ENCODE results near the gene P2RX1. TPM values are rescaled to one million over a fixed set of nuclear protein-coding genes. Genes with fewer than 3 reads are reported as not detected.

P2RX1 gene
- polyA plus RNA-seq, 2 of the 4 experiments (the other 2 are of a cell fraction) = 0.05 to 0.13 TPM

GRCh38 chr17:3903051-3903825, 13.0 kb downstream of the P2RX1 start:
- WGBS (ENCODE audit: missing lambda C conversion rate) = 73% methylated on average over 21 of the region's 25 CpGs
- CTCF ChIA-PET = interaction anchor here (0.6 to 16.6 kb wide), 9 partner anchors 9 to 168 kb away, joined by 3 to 256 read pairs (median 4); partner anchors contain the start of genes NCBP3 and P2RX1
- ATAC-seq (no peak), DNase-seq (ENCODE audit: low read depth in 1 of 2, low spot score in 1 of 2) (no peak), FAIRE-seq (no peak)
- Histone ChIP-seq H3K4me2 (no peak overlapping the region), H3K4me1 (peaks cover 7% of the 10 kb centered on the region; the same call in 2 of the 3 replicates), H3K9me3 (no peaks in the 10 kb centered on the region), H3K4me3 (no peak overlapping the region), H3K27ac (no peak overlapping the region)
- POLR2A ChIA-PET = no interaction called here
- TF ChIP-seq CBX8 (IDR thresholded peaks at IDR 0.05) (no peak), REST (IDR thresholded peaks at IDR 0.05) (no peak), SMC3 (IDR thresholded peaks at IDR 0.05) (no peak), RARB (CRISPR knock-in tag; IDR thresholded peaks at IDR 0.05) (no peak), RFX5 (IDR thresholded peaks at IDR 0.05) (no peak), FOSB (CRISPR knock-in tag; IDR thresholded peaks at IDR 0.05) (no peak), HMGXB4 (CRISPR knock-in tag; IDR thresholded peaks at IDR 0.05; ENCODE audit: borderline replicate concordance) (no peak), HOXB5 (CRISPR knock-in tag; IDR thresholded peaks at IDR 0.05) (no peak), BCL3 (IDR thresholded peaks at IDR 0.05) (no peak), ZFP36 (IDR thresholded peaks at IDR 0.05; ENCODE audit: borderline replicate concordance, partially characterized antibody) (no peak), JUNB (IDR thresholded peaks at IDR 0.05) (no peak), POLR2AphosphoS2 (conservative IDR thresholded peaks at IDR 0.05; ENCODE audit: low read length) (no peak), MAX (IDR thresholded peaks at IDR 0.05) (no peak), NFE2L2 (conservative IDR thresholded peaks at IDR 0.05; ENCODE audit: low read length) (no peak), KDM1A (IDR thresholded peaks at IDR 0.05; ENCODE audit: low read depth) (no peak), JUN (IDR thresholded peaks at IDR 0.05) (no peak), ZNF302 (CRISPR knock-in tag; IDR thresholded peaks at IDR 0.05) (no peak), ATOH8 (CRISPR knock-in tag; IDR thresholded peaks at IDR 0.05; ENCODE audit: low read depth) (no peak)

- Histone ChIP-seq H3K4me3 (no peak overlapping the region), H3K9me3 (no peaks in the 10 kb centered on the region), H3K4me1 (peaks cover 7% of the 10 kb centered on the region; the same call in 2 of the 3 replicates), H3K4me2 (peak overlapping the region; percentile 14; the same call in 1 of the 3 replicates), H3K27ac (no peak overlapping the region)
- CTCF ChIA-PET = interaction anchor here (1.4 to 16.6 kb wide), 4 partner anchors 16 to 163 kb away, joined by 3 to 256 read pairs (median 6); partner anchors contain the start of gene P2RX1
- FAIRE-seq (no peak), DNase-seq (ENCODE audit: low read depth in 1 of 2, low spot score in 1 of 2) (no peak), ATAC-seq (no peak)
- no peak for TF ChIP-seq EP300 (IDR thresholded peaks at IDR 0.05)
- no peak for TF ChIP-seq ATOH8 (CRISPR knock-in tag; IDR thresholded peaks at IDR 0.05; ENCODE audit: low read depth)
- POLR2A ChIA-PET = no interaction called here
- 45% methylated on average over 6 of the region's 6 CpGs for WGBS (ENCODE audit: missing lambda C conversion rate)
Observed at GRCh38 chr17:3900646-3901045, 15.6 kb downstream of the P2RX1 start.
